Ovary (tissue), 9 donors: ENCODE data around the gene EXOC3L1. TPM values are rescaled to one million over a fixed set of nuclear protein-coding genes. Genes with fewer than 3 reads are reported as not detected.
A peak's percentile ranks its signal among the peaks of the same experiment; 100 is the strongest.

Source experiments
- DNase-seq, 5 donors: peaks; one replicate each; pipeline ENCODE4 v3.0.0-alpha.2; 2019 to 2020
- H3K27ac ChIP-seq, 2 donors: fragments of 200-600 bp; one replicate each; pipeline versions ENCODE4 v1.5.1 to v1.8.0; 2019 to 2022
- H3K27me3 ChIP-seq: fragments of 200-600 bp; one replicate; pipeline ENCODE4 v1.8.0; 2022
- H3K36me3 ChIP-seq: fragments of 200-600 bp; sonication (generic); one replicate; pipeline ENCODE4 v1.5.1; 2019
- H3K4me1 ChIP-seq: one replicate; pipeline ENCODE4 v1.8.1; 2013; ENCODE audit warnings: mild to moderate bottlenecking, moderate library complexity; ENCODE audit not compliant: insufficient read depth
- H3K4me3 ChIP-seq: fragments of 200-600 bp; sonication (generic); one replicate; pipeline ENCODE4 v1.5.1; 2017
- H3K9me3 ChIP-seq, 2 donors: fragments of 200-600 bp in 1 of 2; sonication (generic) in 1 of 2; one replicate each; pipeline versions ENCODE4 v1.5.1 to v1.8.1; 2013 to 2019; ENCODE audit warnings: mild to moderate bottlenecking in 1 of 2, moderate library complexity in 1 of 2
- CTCF ChIP-seq, 3 donors: fragments of 450-650 bp in 2 of 3; fragments of 200-600 bp in 1 of 3; IDR thresholded peaks; one replicate each; pipeline versions ENCODE4 v1.5.1 to v1.8.0; 2016 to 2022; ENCODE audit warnings: antibody characterized with exemption in 3 of 3, mild to moderate bottlenecking in 1 of 3
- EP300 ChIP-seq: sonication (generic); formaldehyde crosslinking; IDR thresholded peaks from one replicate; pipeline ENCODE4 v1.6.1; 2017; ENCODE audit warnings: antibody characterized with exemption
- POLR2A ChIP-seq: fragments of 450-650 bp; IDR thresholded peaks from one replicate; pipeline ENCODE4 v1.6.1; 2017; ENCODE audit warnings: antibody characterized with exemption, mild to moderate bottlenecking, moderate library complexity
- WGBS, 3 donors: extraction: QIAGEN DNeasy Blood & Tissue Kit in 1 of 3; methylation state at CpG; one replicate each; pipeline versions ENCODE4 v1.1.5 to v1.1.7; 2013 to 2017; 5-methylcytosine and 5-hydroxymethylcytosine counted together
- intact Hi-C, 4 donors: fragments of 100-400 bp; cut with DNase I; formaldehyde crosslinking; loops; one replicate each; pipeline versions ENCODE4 v1.11.0 to v1.15.1; 2022 to 2023
- polyA plus RNA-seq, 2 donors: library from polyadenylated mRNA; stranded (reverse); fragments of 200-250 nt in 1 of 2; fragments of 350-450 nt in 1 of 2; fragmentation: Illumina TruSeq in 1 of 2; extraction: RNeasy Lipid Tissue Mini Kit (QIAGEN cat#74804) in 1 of 2; gene quantifications; one replicate each; pipeline ENCODE4 v1.2.3, GENCODE V29; 2013 to 2014
- total RNA-seq, 7 donors: library from RNA; depleted of rRNA in 2 of 7; stranded (reverse); fragments of >200 nt in 2 of 7; fragmentation: NEBNext Ultra II Directional in 3 of 7; extraction: Animal tissue kit (Norgen Biotek cat#: 25700) in 3 of 7; gene quantifications; one replicate each; pipeline versions ENCODE4 v1.1.0 to v1.2.4, GENCODE V29; 2016 to 2023
- donor health status: DM: no; HTN: no; CAD: no; lungs with moderate emphysema.
- donor health status: DM: no; HTN: no; CAD: no.
- donor health status: Bipolar disorder and iron deficiency.
- donor health status: DM: yes; HTN: yes; CAD: no.
- donor health status: DM: no; HTN: no; CAD: no.
- donor health status: DM: yes; HTN: yes; CAD: no.

EXOC3L1 gene
- total and polyA plus RNA-seq, 9 donors = 0.32 to 33.0 (median 12.2) TPM

- 75 to 80% (median 78%) methylated on average over 77 of the region's 77 CpGs for WGBS, 3 donors
- Histone ChIP-seq H3K36me3 (no peaks in the 10 kb centered on the region), H3K27ac (peak overlapping the region; percentile 19 to 80), H3K9me3 (no peaks in the 10 kb centered on the region), H3K4me1 (no peaks in the 10 kb centered on the region), H3K27me3 (no peaks in the 10 kb centered on the region), H3K4me3 (no peak overlapping the region)
- intact Hi-C loops = loop anchor here in 1 of 4 donors (10.0 kb wide), 1 partner anchor 255 kb away; no protein-coding TSS in a partner anchor
- DNase-seq = peak in 2 of 5 donors; percentile 44 to 48
- TF ChIP-seq CTCF (IDR thresholded peaks at IDR 0.05) (no peak), EP300 (no peak), POLR2A (no peak)
Observed at GRCh38 chr16:67149276-67150046, 40.5 kb downstream of the EXOC3L1 start.

DNA sequence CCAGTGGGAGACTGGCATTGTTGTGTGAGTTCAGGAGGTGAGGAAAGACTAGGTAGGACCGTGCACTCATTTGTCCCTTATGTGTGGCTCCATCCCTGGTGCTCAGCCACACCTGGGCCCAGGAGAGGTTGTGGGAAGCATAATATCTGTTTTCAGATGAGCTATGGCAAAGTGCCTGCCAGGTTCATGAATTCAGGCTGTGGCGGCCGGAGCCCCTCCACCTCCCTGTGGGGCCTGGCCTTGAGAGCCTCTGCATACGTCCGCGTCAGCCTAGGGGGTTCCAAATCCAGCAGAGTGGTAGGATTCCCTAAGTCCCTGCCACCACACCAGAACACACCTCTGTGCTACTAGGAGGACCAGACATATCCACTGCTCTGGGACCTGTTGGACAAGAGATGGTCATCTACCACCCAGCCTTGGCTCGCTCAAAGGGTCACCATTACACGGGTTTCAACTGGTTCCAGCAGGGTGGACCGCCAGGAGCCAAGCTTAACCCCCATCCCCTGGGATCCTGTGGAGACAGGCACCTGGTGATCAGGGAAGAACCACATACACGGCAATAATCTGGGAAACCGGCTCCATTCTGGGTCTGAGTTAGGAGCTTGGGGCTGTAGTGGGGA, 41.2 kb downstream of the EXOC3L1 start:
- no peaks in the 10 kb centered on the region for H3K4me1 ChIP-seq
- WGBS, 3 donors = 67 to 80% (median 74%) methylated on average over 11 of the region's 11 CpGs
- H3K27ac ChIP-seq = no peak overlapping the region
- intact Hi-C loops = no loop called here
- H3K36me3 ChIP-seq = no peaks in the 10 kb centered on the region
- no peak overlapping the region for H3K4me3 ChIP-seq
- no peak for TF ChIP-seq EP300
- no peak for TF ChIP-seq CTCF (IDR thresholded peaks at IDR 0.05)
- no peak for TF ChIP-seq POLR2A
- DNase-seq = peak in 1 of 5 donors; percentile 17
- no peaks in the 10 kb centered on the region for H3K9me3 ChIP-seq
- H3K27me3 ChIP-seq = no peaks in the 10 kb centered on the region

- Histone ChIP-seq H3K4me3 (no peak overlapping the region), H3K36me3 (no peaks in the 10 kb centered on the region), H3K27ac (no peak overlapping the region), H3K27me3 (no peaks in the 10 kb centered on the region), H3K9me3 (no peaks in the 10 kb centered on the region), H3K4me1 (no peaks in the 10 kb centered on the region)
- intact Hi-C loops = no loop called here
- no peak for TF ChIP-seq POLR2A
- no peak for TF ChIP-seq EP300
- no peak for TF ChIP-seq CTCF (IDR thresholded peaks at IDR 0.05)
- DNase-seq = no peak
- WGBS, 3 donors = 77 to 85% (median 85%) methylated on average over 2 of the region's 2 CpGs
Observed at GRCh38 chr16:67148221-67148620, 41.7 kb downstream of the EXOC3L1 start.

- no peak overlapping the region for H3K27ac ChIP-seq
- intact Hi-C loops = no loop called here
- TF ChIP-seq CTCF (IDR thresholded peaks at IDR 0.05) (no peak), POLR2A (no peak), EP300 (no peak)
- 89 to 98% (median 93%) methylated on average over 4 of the region's 4 CpGs for WGBS, 3 donors
- H3K4me1 ChIP-seq = no peaks in the 10 kb centered on the region
- H3K36me3 ChIP-seq = peaks cover 2% of the 10 kb centered on the region
- no peaks in the 10 kb centered on the region for H3K9me3 ChIP-seq
- no peak overlapping the region for H3K4me3 ChIP-seq
- no peaks in the 10 kb centered on the region for H3K27me3 ChIP-seq
- no peak for DNase-seq
Observed at GRCh38 chr16:67147437-67148140, 42.3 kb downstream of the EXOC3L1 start.
